A549 (cell line): ENCODE results near the gene MYL4. TPM values are rescaled to one million over a fixed set of nuclear protein-coding genes. Genes with fewer than 3 reads are reported as not detected.

ENCODE experiments used
- ATAC-seq, 2 experiments: fragments of 200-7000 bp in 1 of 2; fragments of >200 bp in 1 of 2; cut with Nextera tagmentation in 1 of 2; cut with Tn5 transposase in 1 of 2; 3 replicates each; pipeline versions ENCODE4 v1.8.0 to v1.9.1; 2018 to 2020; ENCODE audit warnings: mild to moderate bottlenecking in 1 of 2, moderate library complexity in 1 of 2
- CTCF ChIA-PET: fragments of 300-600 bp; sonication (Branson Sonifier 250); formaldehyde crosslinking; extraction: SDS; loops from one replicate; lab custom pipeline; 2021; ENCODE audit warnings: antibody characterized with exemption, inconsistent platforms; lab: Yijun Ruan, JAX
- POLR2A ChIA-PET: fragments of 350-600 bp; formaldehyde crosslinking; extraction: SDS; loops from one replicate; lab custom pipeline; 2021; ENCODE audit warnings: antibody characterized with exemption, inconsistent platforms; lab: Yijun Ruan, JAX
- DNase-seq, 2 experiments: peaks; one replicate each; pipeline versions ENCODE4 v3.0.0 to v3.0.0-alpha.2; 2011 to 2016; ENCODE audit warnings: low read depth in 1 of 2, low spot score in 1 of 2
- FAIRE-seq: peaks from 2 replicates; lab custom pipeline; 2011; peaks lifted over from hg19 to GRCh38; lab: Jason Lieb, UNC
- H3K27ac ChIP-seq, 2 experiments: fragments of >200 bp; sonication (Bioruptor Twin); formaldehyde crosslinking; 3 replicates each; pipeline ENCODE4 v1.5.1; 2016 to 2017
- H3K4me1 ChIP-seq: fragments of >200 bp; sonication (Bioruptor Twin); formaldehyde crosslinking; 3 replicates; pipeline ENCODE4 v1.6.1; 2016
- H3K4me2 ChIP-seq: fragments of >200 bp; sonication (Bioruptor Twin); formaldehyde crosslinking; 3 replicates; pipeline ENCODE4 v1.6.1; 2016
- H3K4me3 ChIP-seq: fragments of >200 bp; sonication (Bioruptor Twin); formaldehyde crosslinking; 3 replicates; pipeline ENCODE4 v1.5.1; 2016
- H3K9me3 ChIP-seq: fragments of >200 bp; sonication (Bioruptor Twin); formaldehyde crosslinking; 3 replicates; pipeline ENCODE4 v1.6.1; 2016
- CBX8 ChIP-seq: fragments of 200-600 bp; sonication (generic); IDR thresholded peaks from 2 replicates; pipeline ENCODE4 v1.6.1; 2016
- CHD2 ChIP-seq: fragments of 150-350 bp; IDR thresholded peaks from 2 replicates; pipeline ENCODE4 v1.6.1; 2014; ENCODE audit warnings: low read length; ENCODE audit not compliant: partially characterized antibody
- CHD4 ChIP-seq: fragments of 200-600 bp; sonication (generic); IDR thresholded peaks from 2 replicates; pipeline ENCODE4 v1.6.1; 2016; ENCODE audit warnings: antibody characterized with exemption, mild to moderate bottlenecking, borderline replicate concordance
- FOXS1 ChIP-seq: fragments of 250-450 bp; sonication (Bioruptor Pico); IDR thresholded peaks from 2 replicates; pipeline ENCODE4 v1.5.0; 2020; ENCODE audit warnings: mild to moderate bottlenecking, moderate library complexity
- JUN ChIP-seq, 2 experiments: fragments of >200 bp; sonication (Bioruptor Twin); formaldehyde crosslinking; IDR thresholded peaks; 2 replicates in 1 of 2; 3 replicates in 1 of 2; pipeline ENCODE4 v1.6.1; 2016 to 2017
- KDM5A ChIP-seq: fragments of 200-600 bp; sonication (generic); IDR thresholded peaks from 2 replicates; pipeline ENCODE4 v1.6.1; 2016; ENCODE audit warnings: antibody characterized with exemption, mild to moderate bottlenecking
- MAZ ChIP-seq: fragments of 150-350 bp; IDR thresholded peaks from 2 replicates; pipeline ENCODE4 v1.6.1; 2014; ENCODE audit warnings: antibody characterized with exemption, low read depth, low read length, borderline replicate concordance
- MYC ChIP-seq: IDR thresholded peaks from 2 replicates; pipeline ENCODE4 v1.6.1; 2012; ENCODE audit warnings: mild to moderate bottlenecking, inconsistent platforms, low read length, improper control_type of control experiment, borderline replicate concordance
- NPAS2 ChIP-seq: fragments of 250-450 bp; sonication (Bioruptor Pico); IDR thresholded peaks from 2 replicates; pipeline ENCODE4 v1.8.0; 2022; ENCODE audit warnings: mild to moderate bottlenecking, moderate library complexity, borderline replicate concordance
- PHF8 ChIP-seq: fragments of 200-600 bp; sonication (generic); IDR thresholded peaks from 2 replicates; pipeline ENCODE4 v1.6.1; 2016; ENCODE audit warnings: low read depth, mild to moderate bottlenecking, antibody characterized with exemption, moderate library complexity, borderline replicate concordance
- POLR2A ChIP-seq: IDR thresholded peaks from 2 replicates; pipeline ENCODE4 v1.6.1; 2012; ENCODE audit warnings: mild to moderate bottlenecking, low read length
- POLR2AphosphoS2 ChIP-seq: conservative IDR thresholded peaks from 2 replicates; pipeline ENCODE4 v1.6.1; 2012; ENCODE audit warnings: low read length, improper control_type of control experiment, inconsistent platforms
- RAD21 ChIP-seq, 2 experiments: fragments of >200 bp in 1 of 2; sonication (Bioruptor Twin) in 1 of 2; formaldehyde crosslinking in 1 of 2; IDR thresholded peaks in 1 of 2; conservative IDR thresholded peaks in 1 of 2; 2 replicates in 1 of 2; 3 replicates in 1 of 2; pipeline ENCODE4 v1.6.1; 2012 to 2018; ENCODE audit warnings: inconsistent platforms in 1 of 2
- RARB ChIP-seq: fragments of 250-450 bp; sonication (Bioruptor Pico); IDR thresholded peaks from 2 replicates; pipeline ENCODE4 v1.8.0; 2021; ENCODE audit warnings: mild to moderate bottlenecking, moderate library complexity
- RFX5 ChIP-seq: fragments of 450-650 bp; IDR thresholded peaks from 2 replicates; pipeline ENCODE4 v1.7.1; 2014; ENCODE audit warnings: antibody characterized with exemption, mild to moderate bottlenecking, moderate library complexity
- RNF2 ChIP-seq: fragments of 200-600 bp; sonication (generic); IDR thresholded peaks from 2 replicates; pipeline ENCODE4 v1.6.1; 2016; ENCODE audit warnings: low read depth, mild to moderate bottlenecking, antibody characterized with exemption, moderate library complexity, borderline replicate concordance
- SMC3 ChIP-seq: fragments of >200 bp; sonication (Bioruptor Twin); formaldehyde crosslinking; IDR thresholded peaks from 3 replicates; pipeline ENCODE4 v1.6.1; 2018; ENCODE audit warnings: inconsistent platforms
- WGBS: methylation state at CpG from one replicate; pipeline ENCODE4 v1.1.6; 2017; ENCODE audit errors: missing lambda C conversion rate; 5-methylcytosine and 5-hydroxymethylcytosine counted together
- polyA plus RNA-seq, 4 experiments: library from polyadenylated mRNA; depleted of rRNA in 3 of 4; stranded (reverse); fragments of >200 nt; fragmentation: RNase III in 1 of 4; extraction: RNeasy Plus Mini Kit Qiagen cat#74134 plus additional on column Dnase treatment in 1 of 4; gene quantifications; 2 replicates in 3 of 4; 3 replicates in 1 of 4; pipeline ENCODE4 v1.2.3, GENCODE V29; 2011 to 2017
- TF ChIP-seq, protein P1 (sequence below): fragments of >200 bp; sonication (Bioruptor Twin); formaldehyde crosslinking; IDR thresholded peaks from 3 replicates; pipeline ENCODE4 v1.5.1; 2016
- TF ChIP-seq, protein P2 (sequence below): fragments of 450-650 bp; IDR thresholded peaks from 2 replicates; pipeline ENCODE4 v1.6.1; 2014; ENCODE audit warnings: antibody characterized with exemption
- TF ChIP-seq, protein P3 (sequence below): fragments of >200 bp; sonication (Bioruptor Twin); formaldehyde crosslinking; IDR thresholded peaks from 2 replicates; pipeline ENCODE4 v1.6.1; 2016
- TF ChIP-seq, protein P4 (sequence below): fragments of 250-450 bp; sonication (Bioruptor Pico); IDR thresholded peaks from 2 replicates; pipeline ENCODE4 v1.5.0; 2020; ENCODE audit warnings: low read depth, mild to moderate bottlenecking, moderate library complexity
- TF ChIP-seq, protein P5 (sequence below): fragments of >200 bp; sonication (Bioruptor Twin); formaldehyde crosslinking; IDR thresholded peaks from 3 replicates; pipeline ENCODE4 v1.6.1; 2016

MYL4 gene
- polyA plus RNA-seq, 2 of the 4 experiments (the other 2 are of a cell fraction): not detected

DNA sequence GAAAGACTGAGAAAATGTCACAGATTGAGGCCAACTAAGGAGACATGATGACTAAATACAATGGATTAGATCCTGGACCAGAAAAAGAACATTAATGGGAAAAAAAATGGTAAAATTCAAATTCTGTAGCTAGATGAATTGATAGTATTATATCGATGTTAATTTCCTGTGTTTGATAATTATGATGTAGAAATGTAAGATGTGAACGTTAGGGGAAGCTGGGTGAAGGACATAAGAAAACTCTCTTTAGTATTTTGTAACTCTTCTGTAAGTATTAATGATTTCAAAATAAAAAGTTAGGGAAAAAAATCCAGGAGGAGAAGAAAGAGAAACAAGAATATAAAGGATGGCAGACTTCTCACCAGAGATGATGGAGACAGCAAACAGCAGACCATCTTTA, 41.7 kb downstream of the MYL4 start:
- no peak for FAIRE-seq
- POLR2A ChIA-PET: no interaction called here
- H3K4me2 ChIP-seq: no peak overlapping the region

DNA sequence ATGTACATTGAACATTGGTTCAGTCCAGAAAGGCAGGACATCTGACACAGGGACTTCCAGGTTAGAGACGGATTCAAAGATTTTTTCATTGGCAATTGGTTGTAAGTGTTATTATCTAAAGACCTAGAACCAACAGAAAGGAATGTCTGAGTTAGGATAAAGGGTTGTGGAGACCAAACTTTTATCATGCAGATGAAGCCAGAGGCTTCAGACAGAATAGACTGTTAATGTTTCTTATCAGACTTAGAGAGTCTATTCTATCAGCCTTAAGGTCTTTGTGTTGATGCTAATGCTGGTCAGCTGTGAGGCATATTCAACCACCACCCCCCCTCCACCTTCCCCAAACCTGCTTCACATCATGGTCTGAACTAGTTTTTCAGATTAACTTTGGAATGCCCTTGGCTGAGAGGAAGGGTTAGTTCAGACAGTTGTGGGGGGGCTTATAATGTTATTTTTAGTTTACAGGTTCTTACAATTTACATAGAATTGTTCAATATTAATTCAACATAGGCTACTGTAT, 42.3 kb downstream of the MYL4 start:
- ChIA-PET CTCF (interaction anchor here (1.8 to 7.4 kb wide), 3 partner anchors 17 to 64 kb away, joined by 5 to 47 read pairs (median 16); no protein-coding TSS in a partner anchor), POLR2A (no interaction called here)
- no peak for FAIRE-seq
- TF ChIP-seq CBX8 (no peak), NPAS2 (CRISPR knock-in tag) (no peak), RFX5 (no peak), RARB (no peak), FOXS1 (CRISPR knock-in tag) (no peak), POLR2AphosphoS2 (no peak), PHF8 (no peak), KDM5A (no peak), POLR2A (no peak), MYC (no peak)
- TF ChIP-seq, protein P1, sequence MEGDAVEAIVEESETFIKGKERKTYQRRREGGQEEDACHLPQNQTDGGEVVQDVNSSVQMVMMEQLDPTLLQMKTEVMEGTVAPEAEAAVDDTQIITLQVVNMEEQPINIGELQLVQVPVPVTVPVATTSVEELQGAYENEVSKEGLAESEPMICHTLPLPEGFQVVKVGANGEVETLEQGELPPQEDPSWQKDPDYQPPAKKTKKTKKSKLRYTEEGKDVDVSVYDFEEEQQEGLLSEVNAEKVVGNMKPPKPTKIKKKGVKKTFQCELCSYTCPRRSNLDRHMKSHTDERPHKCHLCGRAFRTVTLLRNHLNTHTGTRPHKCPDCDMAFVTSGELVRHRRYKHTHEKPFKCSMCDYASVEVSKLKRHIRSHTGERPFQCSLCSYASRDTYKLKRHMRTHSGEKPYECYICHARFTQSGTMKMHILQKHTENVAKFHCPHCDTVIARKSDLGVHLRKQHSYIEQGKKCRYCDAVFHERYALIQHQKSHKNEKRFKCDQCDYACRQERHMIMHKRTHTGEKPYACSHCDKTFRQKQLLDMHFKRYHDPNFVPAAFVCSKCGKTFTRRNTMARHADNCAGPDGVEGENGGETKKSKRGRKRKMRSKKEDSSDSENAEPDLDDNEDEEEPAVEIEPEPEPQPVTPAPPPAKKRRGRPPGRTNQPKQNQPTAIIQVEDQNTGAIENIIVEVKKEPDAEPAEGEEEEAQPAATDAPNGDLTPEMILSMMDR: no peak
- TF ChIP-seq, protein P2, sequence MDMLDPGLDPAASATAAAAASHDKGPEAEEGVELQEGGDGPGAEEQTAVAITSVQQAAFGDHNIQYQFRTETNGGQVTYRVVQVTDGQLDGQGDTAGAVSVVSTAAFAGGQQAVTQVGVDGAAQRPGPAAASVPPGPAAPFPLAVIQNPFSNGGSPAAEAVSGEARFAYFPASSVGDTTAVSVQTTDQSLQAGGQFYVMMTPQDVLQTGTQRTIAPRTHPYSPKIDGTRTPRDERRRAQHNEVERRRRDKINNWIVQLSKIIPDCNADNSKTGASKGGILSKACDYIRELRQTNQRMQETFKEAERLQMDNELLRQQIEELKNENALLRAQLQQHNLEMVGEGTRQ: no peak
- TF ChIP-seq, protein P3, sequence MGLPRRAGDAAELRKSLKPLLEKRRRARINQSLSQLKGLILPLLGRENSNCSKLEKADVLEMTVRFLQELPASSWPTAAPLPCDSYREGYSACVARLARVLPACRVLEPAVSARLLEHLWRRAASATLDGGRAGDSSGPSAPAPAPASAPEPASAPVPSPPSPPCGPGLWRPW: no peak
- TF ChIP-seq, protein P4, sequence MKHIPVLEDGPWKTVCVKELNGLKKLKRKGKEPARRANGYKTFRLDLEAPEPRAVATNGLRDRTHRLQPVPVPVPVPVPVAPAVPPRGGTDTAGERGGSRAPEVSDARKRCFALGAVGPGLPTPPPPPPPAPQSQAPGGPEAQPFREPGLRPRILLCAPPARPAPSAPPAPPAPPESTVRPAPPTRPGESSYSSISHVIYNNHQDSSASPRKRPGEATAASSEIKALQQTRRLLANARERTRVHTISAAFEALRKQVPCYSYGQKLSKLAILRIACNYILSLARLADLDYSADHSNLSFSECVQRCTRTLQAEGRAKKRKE: no peak
- TF ChIP-seq, protein P5, sequence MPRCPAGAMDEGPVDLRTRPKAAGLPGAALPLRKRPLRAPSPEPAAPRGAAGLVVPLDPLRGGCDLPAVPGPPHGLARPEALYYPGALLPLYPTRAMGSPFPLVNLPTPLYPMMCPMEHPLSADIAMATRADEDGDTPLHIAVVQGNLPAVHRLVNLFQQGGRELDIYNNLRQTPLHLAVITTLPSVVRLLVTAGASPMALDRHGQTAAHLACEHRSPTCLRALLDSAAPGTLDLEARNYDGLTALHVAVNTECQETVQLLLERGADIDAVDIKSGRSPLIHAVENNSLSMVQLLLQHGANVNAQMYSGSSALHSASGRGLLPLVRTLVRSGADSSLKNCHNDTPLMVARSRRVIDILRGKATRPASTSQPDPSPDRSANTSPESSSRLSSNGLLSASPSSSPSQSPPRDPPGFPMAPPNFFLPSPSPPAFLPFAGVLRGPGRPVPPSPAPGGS: no peak
- 83% methylated on average over 1 of the region's 1 CpG for WGBS
- Histone ChIP-seq H3K4me1 (peaks cover 7% of the 10 kb centered on the region; the same call in 1 of the 3 replicates), H3K4me3 (no peak overlapping the region), H3K9me3 (no peaks in the 10 kb centered on the region), H3K27ac (no peak overlapping the region), H3K4me2 (no peak overlapping the region)
- no peak for ATAC-seq
- DNase-seq: no peak

More for the DNA sequence above, 41.7 kb downstream of the MYL4 start:
- TF ChIP-seq SMC3: no peak
- no peak for TF ChIP-seq POLR2A
- no peak for TF ChIP-seq JUN (IDR thresholded peaks at IDR 0.05)
- TF ChIP-seq CHD2: no peak
- no peak for TF ChIP-seq RNF2
- no peak for TF ChIP-seq RARB
- TF ChIP-seq RAD21 (conservative IDR thresholded peaks at IDR 0.05 in 1 of 2, IDR thresholded peaks at IDR 0.05 in 1 of 2): no peak
- TF ChIP-seq MAZ: no peak
- no peak for TF ChIP-seq CHD4
- TF ChIP-seq, all 56 proteins: peak for 0
- Histone ChIP-seq H3K27ac (no peak overlapping the region), H3K4me1 (peaks cover 7% of the 10 kb centered on the region; the same call in 1 of the 3 replicates), H3K9me3 (no peaks in the 10 kb centered on the region), H3K4me3 (no peak overlapping the region)
- WGBS: 49% methylated on average over 2 of the region's 2 CpGs
- ATAC-seq: no peak
- DNase-seq: no peak
- CTCF ChIA-PET: interaction anchor here (3.5 to 7.4 kb wide), 2 partner anchors 21 to 64 kb away, joined by 16 to 47 read pairs; no protein-coding TSS in a partner anchor
